Activated T-cell treated with anti-CD3 and anti-CD28 coated beads, Interleukin-2, amount 50 U/mL, for 48 hours (primary cell): ENCODE data around the gene HSFY2.
"Not testable (repeated sequence)": the region's sequence is repeated elsewhere in the genome, so short reads cannot be mapped to it uniquely, and the experiment has no call there.

Experiments used
- DNase-seq, 2 experiments: peaks; one replicate each; pipeline ENCODE4 v3.0.0-alpha.2; 2020

The HSFY2 gene, protein sequence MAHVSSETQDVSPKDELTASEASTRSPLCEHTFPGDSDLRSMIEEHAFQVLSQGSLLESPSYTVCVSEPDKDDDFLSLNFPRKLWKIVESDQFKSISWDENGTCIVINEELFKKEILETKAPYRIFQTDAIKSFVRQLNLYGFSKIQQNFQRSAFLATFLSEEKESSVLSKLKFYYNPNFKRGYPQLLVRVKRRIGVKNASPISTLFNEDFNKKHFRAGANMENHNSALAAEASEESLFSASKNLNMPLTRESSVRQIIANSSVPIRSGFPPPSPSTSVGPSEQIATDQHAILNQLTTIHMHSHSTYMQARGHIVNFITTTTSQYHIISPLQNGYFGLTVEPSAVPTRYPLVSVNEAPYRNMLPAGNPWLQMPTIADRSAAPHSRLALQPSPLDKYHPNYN

DNA sequence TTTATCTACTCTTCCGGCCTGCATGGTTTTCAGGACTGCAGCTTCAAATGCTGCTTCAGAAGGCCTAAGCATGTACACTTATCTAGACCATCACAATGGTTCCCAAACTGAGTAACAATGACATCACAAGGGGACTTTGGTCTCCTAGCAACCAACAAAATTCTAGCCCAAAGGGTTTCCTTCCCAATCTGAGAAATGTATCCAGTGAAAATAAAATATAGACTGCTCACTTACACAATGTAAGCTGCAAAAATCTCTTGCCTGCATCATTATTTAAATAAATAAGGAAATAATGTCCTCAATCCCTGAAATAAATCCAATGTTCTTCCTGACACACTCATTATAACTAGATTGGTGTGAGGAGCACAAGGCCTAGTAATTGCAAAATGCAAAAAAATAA, at the start of gene HSFY2:
Gene HSFY2 (minus strand): TSS at position 101 of the 400 bp plus-strand sequence. CDS start 117 bp downstream, outside the sequence.
- not testable (repeated sequence) for DNase-seq

GRCh38 chrY:18815751-18816150, 42.2 kb upstream of the HSFY2 start:
- DNase-seq, result not testable (repeated sequence)

DNA sequence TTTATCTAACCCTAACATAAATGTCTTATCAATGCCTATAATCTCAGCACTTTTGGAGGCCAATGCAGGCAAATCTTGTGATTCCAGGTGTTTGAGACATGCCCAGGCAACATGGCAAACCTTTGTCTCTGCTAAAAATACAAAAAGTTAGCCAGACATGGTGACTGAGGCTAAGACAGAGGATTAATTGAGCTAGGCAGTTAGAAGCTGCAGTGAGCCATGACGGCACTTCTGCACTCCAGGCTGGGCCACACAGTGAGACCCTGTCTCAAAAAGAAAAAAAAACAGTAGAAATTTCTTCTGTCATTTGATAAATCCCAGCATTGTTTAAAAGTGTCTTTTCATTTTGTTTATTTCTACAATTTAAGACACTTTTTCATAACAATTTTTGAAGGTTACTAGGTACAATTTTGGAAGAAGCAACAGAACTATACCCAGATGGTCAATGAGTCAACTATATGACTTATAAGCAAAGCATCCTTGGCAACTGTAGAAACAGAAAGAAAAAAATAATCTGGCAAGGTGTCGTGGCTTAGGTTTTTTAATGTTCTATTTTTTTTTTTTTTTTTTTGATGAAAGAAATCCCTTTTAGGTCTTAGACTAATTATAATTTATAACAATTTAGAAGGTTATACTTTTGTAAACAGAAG, 15.3 kb upstream of the HSFY2 start:
- not testable (repeated sequence) for DNase-seq

- DNase-seq, result not testable (repeated sequence)
Observed at GRCh38 chrY:18754077-18754476, 19.5 kb downstream of the HSFY2 start.

GRCh38 chrY:18753133-18753815, 20.3 kb downstream of the HSFY2 start:
- not testable (repeated sequence) for DNase-seq

DNA sequence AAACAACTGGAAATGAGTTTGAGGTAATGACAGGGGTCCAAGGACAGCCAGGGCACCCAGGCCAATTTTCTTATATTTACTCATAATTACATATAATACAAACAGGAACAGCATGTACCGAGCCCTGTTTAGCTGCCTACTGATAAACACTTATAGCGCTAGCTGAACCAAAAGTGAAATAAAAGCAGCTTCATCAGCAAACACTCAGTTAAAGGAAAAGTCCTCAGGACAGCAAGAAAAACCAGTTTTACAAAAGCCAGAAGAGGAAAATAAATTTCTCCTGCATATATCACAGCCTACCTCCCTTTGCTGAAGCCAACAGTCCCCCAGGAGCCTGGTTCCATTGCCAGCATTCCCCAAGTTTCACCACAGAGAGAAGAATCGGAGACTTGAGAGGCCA, 49.8 kb downstream of the HSFY2 start:
- not testable (repeated sequence) for DNase-seq
